Measurements from ENCODE around the gene NDE1. TPM values are rescaled to one million over a fixed set of nuclear protein-coding genes. Genes with fewer than 3 reads are reported as not detected.

NDE1 gene
- total RNA-seq, 2 donors from 2014 or later = 38.5 to 50.3 TPM

GRCh38 chr16:15770512-15770911 is 120.5 kb downstream of the NDE1 start:
- H3K4me1 ChIP-seq = no peaks in the 10 kb centered on the region
- no peak overlapping the region for H3K9ac ChIP-seq (ENCODE audit: low read depth in 2 of 2, low read length in 2 of 2)
- no peak overlapping the region for H3K27ac ChIP-seq
- no peaks in the 10 kb centered on the region for H3K9me3 ChIP-seq
- no peaks in the 10 kb centered on the region for H3K36me3 ChIP-seq
- no peaks in the 10 kb centered on the region for H3K27me3 ChIP-seq
- TF ChIP-seq CTCF (IDR thresholded peaks at IDR 0.05) = no peak
- intact Hi-C loops (cut with DNase I) = no loop called here
- no peak overlapping the region for H3K4me3 ChIP-seq
- no peak for DNase-seq

GRCh38 chr16:15771694-15772093 is 121.6 kb downstream of the NDE1 start:
- H3K27me3 ChIP-seq = no peaks in the 10 kb centered on the region
- no peak overlapping the region for H3K27ac ChIP-seq
- no peak for DNase-seq
- no peak overlapping the region for H3K9ac ChIP-seq (ENCODE audit: low read depth in 2 of 2, low read length in 2 of 2)
- no peaks in the 10 kb centered on the region for H3K4me1 ChIP-seq
- no peak for TF ChIP-seq CTCF (IDR thresholded peaks at IDR 0.05)
- H3K9me3 ChIP-seq = no peaks in the 10 kb centered on the region
- H3K36me3 ChIP-seq = no peaks in the 10 kb centered on the region
- no peak overlapping the region for H3K4me3 ChIP-seq
- intact Hi-C loops (cut with DNase I) = no loop called here

GRCh38 chr16:15772579-15773293 is 122.7 kb downstream of the NDE1 start:
- TF ChIP-seq CTCF (IDR thresholded peaks at IDR 0.05) = no peak
- intact Hi-C loops (cut with DNase I) = no loop called here
- H3K4me1 ChIP-seq = no peaks in the 10 kb centered on the region
- no peaks in the 10 kb centered on the region for H3K36me3 ChIP-seq
- H3K27me3 ChIP-seq = no peaks in the 10 kb centered on the region
- no peak for DNase-seq
- no peaks in the 10 kb centered on the region for H3K9me3 ChIP-seq
- no peak overlapping the region for H3K9ac ChIP-seq (ENCODE audit: low read depth in 2 of 2, low read length in 2 of 2)
- H3K27ac ChIP-seq = no peak overlapping the region
- no peak overlapping the region for H3K4me3 ChIP-seq

GRCh38 chr16:15773968-15774367 is 123.9 kb downstream of the NDE1 start:
- no peaks in the 10 kb centered on the region for H3K36me3 ChIP-seq
- intact Hi-C loops (cut with DNase I) = no loop called here
- H3K9me3 ChIP-seq = no peaks in the 10 kb centered on the region
- H3K4me3 ChIP-seq = no peak overlapping the region
- H3K4me1 ChIP-seq = no peaks in the 10 kb centered on the region
- no peak for TF ChIP-seq CTCF (IDR thresholded peaks at IDR 0.05)
- no peak for DNase-seq
- H3K27me3 ChIP-seq = no peaks in the 10 kb centered on the region
- H3K9ac ChIP-seq (ENCODE audit: low read depth in 2 of 2, low read length in 2 of 2) = no peak overlapping the region
- no peak overlapping the region for H3K27ac ChIP-seq

GRCh38 chr16:15775209-15775608 is 125.2 kb downstream of the NDE1 start:
- no peaks in the 10 kb centered on the region for H3K36me3 ChIP-seq
- intact Hi-C loops (cut with DNase I) = no loop called here
- no peak for TF ChIP-seq CTCF (IDR thresholded peaks at IDR 0.05)
- H3K9me3 ChIP-seq = no peaks in the 10 kb centered on the region
- no peaks in the 10 kb centered on the region for H3K27me3 ChIP-seq
- no peak overlapping the region for H3K9ac ChIP-seq (ENCODE audit: low read depth in 2 of 2, low read length in 2 of 2)
- H3K4me3 ChIP-seq = no peak overlapping the region
- no peaks in the 10 kb centered on the region for H3K4me1 ChIP-seq
- DNase-seq = no peak
- no peak overlapping the region for H3K27ac ChIP-seq
